Thyroid gland (tissue), 4 donors: ENCODE measurements around the gene SLC25A14.

Experiments
- POLR2A ChIP-seq, 2 donors: fragments of 450-650 bp; IDR thresholded peaks; one replicate each; pipeline ENCODE4 v1.6.1; 2017; ENCODE audit warnings: antibody characterized with exemption in 2 of 2, mild to moderate bottlenecking in 2 of 2, moderate library complexity in 1 of 2
- TF ChIP-seq, protein P1 (sequence below), 6 experiments: fragments of 200-600 bp in 3 of 6; fragments of 450-650 bp in 3 of 6; sonication (generic) in 3 of 6; IDR thresholded peaks; one replicate each; pipeline ENCODE4 v1.5.1; 2016 to 2019; ENCODE audit warnings: antibody characterized with exemption in 6 of 6, mild to moderate bottlenecking in 2 of 6, inconsistent platforms in 1 of 6, moderate library complexity in 1 of 6

GRCh38 chrX:130415201-130415600 lies 75.5 kb downstream of the SLC25A14 start:
- TF ChIP-seq, protein P1, sequence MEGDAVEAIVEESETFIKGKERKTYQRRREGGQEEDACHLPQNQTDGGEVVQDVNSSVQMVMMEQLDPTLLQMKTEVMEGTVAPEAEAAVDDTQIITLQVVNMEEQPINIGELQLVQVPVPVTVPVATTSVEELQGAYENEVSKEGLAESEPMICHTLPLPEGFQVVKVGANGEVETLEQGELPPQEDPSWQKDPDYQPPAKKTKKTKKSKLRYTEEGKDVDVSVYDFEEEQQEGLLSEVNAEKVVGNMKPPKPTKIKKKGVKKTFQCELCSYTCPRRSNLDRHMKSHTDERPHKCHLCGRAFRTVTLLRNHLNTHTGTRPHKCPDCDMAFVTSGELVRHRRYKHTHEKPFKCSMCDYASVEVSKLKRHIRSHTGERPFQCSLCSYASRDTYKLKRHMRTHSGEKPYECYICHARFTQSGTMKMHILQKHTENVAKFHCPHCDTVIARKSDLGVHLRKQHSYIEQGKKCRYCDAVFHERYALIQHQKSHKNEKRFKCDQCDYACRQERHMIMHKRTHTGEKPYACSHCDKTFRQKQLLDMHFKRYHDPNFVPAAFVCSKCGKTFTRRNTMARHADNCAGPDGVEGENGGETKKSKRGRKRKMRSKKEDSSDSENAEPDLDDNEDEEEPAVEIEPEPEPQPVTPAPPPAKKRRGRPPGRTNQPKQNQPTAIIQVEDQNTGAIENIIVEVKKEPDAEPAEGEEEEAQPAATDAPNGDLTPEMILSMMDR (IDR thresholded peaks at IDR 0.05), result no peak
- no peak for TF ChIP-seq POLR2A (IDR thresholded peaks at IDR 0.05)
